Duodenal mucosa (tissue), 2 donors: ENCODE measurements around the gene PLXDC1.
"Not testable (repeated sequence)": the region's sequence is repeated elsewhere in the genome, so short reads cannot be mapped to it uniquely, and the experiment has no call there.

Experiments used
- H3K27ac ChIP-seq: one replicate; pipeline ENCODE4 v1.7.0; 2013; ENCODE audit warnings: low read depth, low read length
- H3K27me3 ChIP-seq, 2 donors: one replicate each; pipeline ENCODE4 v1.7.0; 2013; ENCODE audit warnings: low read length in 2 of 2, control low read depth in 1 of 2; ENCODE audit not compliant: insufficient read depth in 2 of 2, control insufficient read depth in 1 of 2
- H3K36me3 ChIP-seq, 2 donors: one replicate each; pipeline ENCODE4 v1.7.0; 2013; ENCODE audit warnings: low read length in 2 of 2, control low read depth in 1 of 2; ENCODE audit not compliant: insufficient read depth in 2 of 2, control insufficient read depth in 1 of 2
- H3K4me1 ChIP-seq, 2 donors: one replicate each; pipeline ENCODE4 v1.7.0; 2013; ENCODE audit warnings: low read length in 2 of 2, control low read depth in 1 of 2; ENCODE audit not compliant: insufficient read depth in 2 of 2, control insufficient read depth in 1 of 2
- H3K4me3 ChIP-seq, 2 donors: one replicate each; pipeline ENCODE4 v1.7.0; 2013; ENCODE audit warnings: low read length in 2 of 2, low read depth in 1 of 2
- H3K9ac ChIP-seq, 2 donors: one replicate each; pipeline ENCODE4 v1.7.0; 2013; ENCODE audit warnings: low read length in 2 of 2, low read depth in 1 of 2
- H3K9me3 ChIP-seq, 2 donors: one replicate each; pipeline ENCODE4 v1.7.0; 2013; ENCODE audit warnings: low read length in 2 of 2, control low read depth in 1 of 2; ENCODE audit not compliant: control insufficient read depth in 1 of 2

The PLXDC1 gene

DNA sequence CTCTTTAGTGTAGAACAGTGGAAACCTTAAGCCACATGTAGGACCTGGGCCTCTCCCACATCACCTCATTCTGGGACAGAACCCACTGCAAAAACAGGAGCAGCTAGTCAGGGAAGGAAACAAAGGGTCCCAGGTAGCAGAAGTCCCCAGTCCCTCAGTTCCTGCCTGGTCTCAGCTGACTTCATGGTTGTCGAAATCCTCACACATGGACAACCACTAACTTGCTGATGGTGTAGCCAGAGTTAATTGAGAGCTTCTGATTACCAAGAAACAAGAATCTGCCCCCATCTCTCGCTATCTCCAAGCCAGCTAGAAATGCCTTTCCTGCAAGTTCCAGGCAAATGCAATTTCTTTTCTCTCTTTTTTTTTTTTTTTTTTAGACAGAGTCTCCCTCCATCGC is 18.1 kb upstream of the PLXDC1 start:
- Histone ChIP-seq H3K4me1 (peaks cover 15 to 17% of the 10 kb centered on the region in 2 donors), H3K9me3 (no peaks in the 10 kb centered on the region), H3K4me3 (no peak overlapping the region), H3K27me3 (no peaks in the 10 kb centered on the region), H3K27ac (no peak overlapping the region), H3K9ac (no peak overlapping the region), H3K36me3 (no peaks in the 10 kb centered on the region)

DNA sequence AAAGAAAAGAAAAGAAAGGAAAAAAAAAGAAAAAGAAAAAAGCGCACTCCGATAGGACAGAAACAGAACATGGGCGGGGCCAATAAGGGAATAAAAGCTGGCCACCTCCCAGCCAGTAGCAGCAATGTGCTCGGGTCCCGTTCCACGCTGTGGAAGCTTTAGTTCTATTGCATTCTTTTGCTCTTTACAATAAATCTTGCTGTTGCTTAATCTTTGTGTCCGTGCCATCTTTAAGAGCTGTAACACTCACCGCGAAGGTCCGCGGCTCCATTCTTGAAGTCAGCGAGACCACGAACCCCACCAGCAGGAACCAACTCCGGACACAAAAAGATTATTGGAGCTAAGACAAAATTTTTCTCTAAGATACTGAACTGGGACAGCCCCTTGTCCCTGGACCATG is 17.7 kb upstream of the PLXDC1 start:
- no peaks in the 10 kb centered on the region for H3K9me3 ChIP-seq
- H3K4me3 ChIP-seq, result no peak overlapping the region
- no peak overlapping the region for H3K9ac ChIP-seq

GRCh38 chr17:39168503-39168902 is 17.1 kb upstream of the PLXDC1 start:
- H3K9me3 ChIP-seq, H3K27ac ChIP-seq, H3K9ac ChIP-seq, H3K27me3 ChIP-seq, H3K4me3 ChIP-seq, H3K36me3 ChIP-seq: not testable (repeated sequence)
- H3K4me1 ChIP-seq, result peaks cover 18 to 21% of the 10 kb centered on the region in 2 donors

More for the DNA sequence above, 17.7 kb upstream of the PLXDC1 start:
- Histone ChIP-seq H3K27me3 (no peaks in the 10 kb centered on the region), H3K36me3 (no peaks in the 10 kb centered on the region), H3K27ac (no peak overlapping the region), H3K4me1 (peaks cover 18 to 21% of the 10 kb centered on the region in 2 donors)

- Histone ChIP-seq H3K27me3 (no peaks in the 10 kb centered on the region), H3K9ac (no peak overlapping the region), H3K9me3 (no peaks in the 10 kb centered on the region), H3K36me3 (no peaks in the 10 kb centered on the region), H3K4me1 (peaks cover 18 to 21% of the 10 kb centered on the region in 2 donors), H3K4me3 (no peak overlapping the region), H3K27ac (no peak overlapping the region)
Measured at GRCh38 chr17:39167476-39167875, 16.0 kb upstream of the PLXDC1 start.

DNA sequence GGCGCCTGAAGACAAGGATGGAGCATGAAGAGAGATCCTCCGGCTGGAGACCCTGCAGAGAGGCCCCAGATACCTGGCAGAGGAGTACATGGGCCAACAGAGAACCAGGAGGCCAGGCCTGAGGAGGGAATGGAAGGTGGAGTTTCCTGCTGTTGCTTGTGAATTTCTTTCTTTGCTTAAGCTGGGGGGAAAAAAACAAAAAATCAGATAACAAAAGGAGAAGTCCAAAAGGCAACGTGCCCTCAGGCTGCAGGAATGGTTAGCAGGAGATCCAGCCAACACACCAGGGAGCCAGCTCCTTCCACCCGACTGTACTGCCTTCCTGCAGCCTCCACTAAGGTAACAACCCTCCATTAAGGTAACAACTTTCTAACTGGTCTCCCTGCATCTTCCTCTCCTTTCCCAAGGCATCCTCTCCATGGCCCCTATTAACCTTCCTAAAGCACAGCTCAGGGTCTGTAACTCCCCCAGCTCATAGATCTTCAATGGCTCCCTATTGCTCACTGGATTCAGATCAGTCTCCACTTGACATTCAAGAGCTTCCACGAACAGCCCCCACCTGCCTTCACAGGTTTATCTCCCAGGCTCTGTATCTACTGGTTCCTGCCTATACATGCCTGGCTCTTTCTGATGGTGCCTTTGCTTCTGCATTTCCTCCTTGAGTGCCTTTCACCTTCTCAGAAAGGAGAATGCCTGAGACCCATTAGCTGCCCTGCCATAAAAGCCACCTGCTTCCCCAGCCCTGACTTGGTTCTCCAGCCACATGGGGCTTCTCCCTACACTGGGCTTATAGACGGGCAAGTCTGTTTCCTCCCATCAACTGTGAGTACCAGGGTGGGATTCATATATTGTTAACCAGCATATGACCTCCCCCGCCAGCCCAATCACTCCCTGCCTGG is 15.2 kb upstream of the PLXDC1 start:
- H3K9ac ChIP-seq, result no peak overlapping the region
- H3K4me1 ChIP-seq, result peaks cover 18 to 21% of the 10 kb centered on the region in 2 donors
- H3K27ac ChIP-seq, result no peak overlapping the region
- no peaks in the 10 kb centered on the region for H3K36me3 ChIP-seq
- no peak overlapping the region for H3K4me3 ChIP-seq
- no peaks in the 10 kb centered on the region for H3K9me3 ChIP-seq
- H3K27me3 ChIP-seq, result no peaks in the 10 kb centered on the region

- Histone ChIP-seq H3K36me3 (no peaks in the 10 kb centered on the region), H3K4me3 (peak within 1 kb of the TSS; percentile 79 to 81), H3K9ac (peak within 1 kb of the TSS; percentile 49 to 60), H3K9me3 (no peaks in the 10 kb centered on the region), H3K27ac (no peak within 1 kb of the TSS), H3K27me3 (no peaks in the 10 kb centered on the region), H3K4me1 (peaks cover 18 to 21% of the 10 kb centered on the region in 2 donors)
Measured at GRCh38 chr17:39165841-39166349, 14.5 kb upstream of the PLXDC1 start, which contains the start of gene ARL5C. ARL5C (minus strand) TSS chr17:39166161; CDS start chr17:39165760, 401 bp downstream.

DNA sequence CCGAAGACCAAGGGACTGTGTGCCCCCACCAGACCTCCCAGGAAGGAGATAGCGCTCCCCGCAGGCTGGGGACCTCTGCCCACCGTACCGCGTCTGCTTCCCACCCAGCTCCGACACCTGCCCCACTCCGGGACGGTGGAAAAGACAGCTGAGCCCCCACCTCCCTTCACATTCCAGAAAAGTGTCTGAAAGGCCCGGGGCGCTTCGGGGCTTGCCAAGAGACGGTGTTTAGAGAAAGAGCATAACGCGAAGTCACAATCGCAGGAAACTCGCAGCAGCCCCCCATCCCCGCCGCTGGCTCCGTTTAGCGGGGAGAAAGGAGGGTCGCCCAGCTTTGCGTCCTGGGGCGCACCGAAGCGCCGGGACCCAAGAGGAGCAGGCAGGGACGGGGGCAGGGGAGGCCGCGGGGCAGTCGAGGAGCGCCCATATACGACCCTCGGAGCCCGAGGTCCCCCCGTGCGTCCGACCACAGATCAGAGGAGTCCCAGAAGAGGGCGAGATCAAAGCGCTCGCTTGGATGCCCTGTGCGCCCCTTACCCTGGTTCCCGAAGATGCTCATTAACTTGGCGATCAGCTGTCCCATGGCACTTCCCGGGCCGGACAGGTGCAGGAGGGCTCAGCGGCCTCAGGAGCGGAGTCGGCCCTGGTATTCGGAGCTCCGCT is 13.9 kb upstream of the PLXDC1 start:
- H3K4me3 ChIP-seq, result peak overlapping the region; percentile 79 to 81
- no peak overlapping the region for H3K27ac ChIP-seq
- peak overlapping the region; percentile 49 to 60 for H3K9ac ChIP-seq
- peaks cover 18 to 21% of the 10 kb centered on the region in 2 donors for H3K4me1 ChIP-seq
- H3K36me3 ChIP-seq, result no peaks in the 10 kb centered on the region
- no peaks in the 10 kb centered on the region for H3K9me3 ChIP-seq
- H3K27me3 ChIP-seq, result no peaks in the 10 kb centered on the region

DNA sequence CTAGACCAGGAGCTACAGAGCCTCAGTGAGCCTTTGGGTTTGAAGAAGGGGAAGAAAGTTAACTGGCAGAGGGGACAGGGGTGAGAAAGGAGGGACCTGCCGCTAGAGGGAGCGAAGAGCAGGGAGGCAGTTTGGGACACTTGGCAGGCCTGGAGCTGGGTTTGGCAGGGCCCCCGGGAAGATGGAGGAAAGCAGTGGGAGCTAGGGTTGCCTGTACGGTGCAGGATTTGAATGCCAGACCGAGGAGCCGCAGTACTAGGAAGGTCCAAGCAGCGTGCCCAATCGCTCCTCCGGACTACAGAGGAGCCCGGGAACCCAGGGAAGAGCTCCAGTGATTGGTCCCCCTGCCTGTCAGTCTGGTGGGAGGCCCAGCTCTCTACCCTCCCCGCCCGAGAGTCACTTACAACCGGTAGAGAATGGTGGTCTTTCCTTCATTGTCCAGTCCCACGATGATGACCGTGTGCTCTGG is 13.3 kb upstream of the PLXDC1 start:
- H3K27ac ChIP-seq, result no peak overlapping the region
- H3K4me3 ChIP-seq, result peak overlapping the region; percentile 79 to 81
- H3K4me1 ChIP-seq, result peaks cover 18 to 21% of the 10 kb centered on the region in 2 donors
- H3K36me3 ChIP-seq, result no peaks in the 10 kb centered on the region
- no peaks in the 10 kb centered on the region for H3K27me3 ChIP-seq
- peak overlapping the region; percentile 49 to 60 for H3K9ac ChIP-seq
- H3K9me3 ChIP-seq, result no peaks in the 10 kb centered on the region

DNA sequence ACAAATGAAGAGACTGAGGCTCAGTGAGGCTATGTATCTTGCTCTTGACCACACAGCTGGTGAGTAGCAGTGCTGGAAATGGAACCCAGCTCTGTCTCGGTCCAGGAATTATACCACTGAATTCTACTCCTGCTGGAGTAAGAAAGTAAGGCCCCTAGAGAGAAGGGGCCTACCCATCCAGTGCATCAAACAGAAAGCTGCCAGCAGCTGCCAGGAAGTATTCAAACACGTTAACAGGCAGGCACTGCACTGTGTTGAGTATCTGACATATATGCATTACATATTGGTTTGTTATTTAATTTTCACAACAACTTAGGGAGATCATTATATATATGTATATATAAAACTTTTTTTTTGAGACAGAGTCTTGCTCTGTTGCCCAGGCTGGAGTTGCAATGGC is 10.5 kb upstream of the PLXDC1 start:
- Histone ChIP-seq H3K4me3 (no peak overlapping the region), H3K4me1 (peaks cover 18 to 21% of the 10 kb centered on the region in 2 donors), H3K27ac (no peak overlapping the region), H3K9ac (no peak overlapping the region), H3K36me3 (no peaks in the 10 kb centered on the region), H3K9me3 (no peaks in the 10 kb centered on the region), H3K27me3 (no peaks in the 10 kb centered on the region)

DNA sequence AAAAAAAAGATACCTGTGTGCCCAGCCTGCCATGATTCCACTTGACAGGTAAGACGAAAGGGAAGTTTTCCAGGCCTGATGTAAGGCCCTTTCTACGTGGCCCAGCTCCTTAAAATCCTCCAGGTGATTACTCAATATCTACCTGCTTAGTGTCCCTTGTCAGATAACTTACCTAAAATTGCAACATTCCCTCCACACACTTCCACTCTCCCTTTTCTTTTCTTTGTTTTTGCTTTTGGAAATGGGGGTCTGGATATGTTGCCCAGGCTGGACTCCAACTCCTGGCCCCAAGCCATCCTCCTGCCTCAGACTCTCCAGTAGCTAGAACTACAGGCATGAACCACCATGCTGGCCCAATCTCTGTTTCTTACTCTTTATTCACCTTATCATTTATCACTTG is 7.2 kb upstream of the PLXDC1 start:
- no peak overlapping the region for H3K4me3 ChIP-seq
- no peaks in the 10 kb centered on the region for H3K36me3 ChIP-seq
- H3K27me3 ChIP-seq, result no peaks in the 10 kb centered on the region
- H3K4me1 ChIP-seq, result no peaks in the 10 kb centered on the region
- no peak overlapping the region for H3K9ac ChIP-seq
- no peaks in the 10 kb centered on the region for H3K9me3 ChIP-seq
- no peak overlapping the region for H3K27ac ChIP-seq
